WI38 (cell line): Measurements from ENCODE around the gene PTGR3.
A peak's percentile ranks its signal among the peaks of the same experiment; 100 is the strongest.

ENCODE experiments used
- H3K4me3 ChIP-seq: 2 replicates; pipeline ENCODE4 v1.5.1; 2011; ENCODE audit warnings: low read depth, mild to moderate bottlenecking, control low read depth, low read length
- CTCF ChIP-seq: IDR thresholded peaks from 2 replicates; pipeline ENCODE4 v1.5.1; 2012; ENCODE audit warnings: low read depth, mild to moderate bottlenecking, control low read depth, low read length

Gene PTGR3

GRCh38 chr18:75172299-75173124 is 36.4 kb downstream of the PTGR3 start:
- H3K4me3 ChIP-seq: no peak overlapping the region
- TF ChIP-seq CTCF: no peak

DNA sequence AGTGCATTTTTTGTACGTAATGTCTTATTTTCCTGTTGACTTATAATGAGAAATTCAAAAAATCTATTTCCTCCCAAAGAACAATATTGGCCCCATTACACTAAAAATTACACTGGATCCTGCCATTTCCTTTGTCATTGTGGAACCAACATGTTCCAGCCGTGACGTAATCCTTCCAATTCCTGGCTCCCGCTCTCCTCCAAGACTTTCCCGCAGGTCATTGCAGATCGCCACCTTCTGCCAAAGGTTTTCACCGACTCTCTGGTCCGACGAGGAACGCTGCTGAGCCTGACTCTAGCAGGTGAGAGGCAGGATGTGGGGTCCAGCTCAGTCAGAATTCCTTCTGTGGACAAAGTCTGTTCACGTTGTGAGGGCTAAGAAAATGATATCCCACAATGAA is 38.0 kb downstream of the PTGR3 start:
- H3K4me3 ChIP-seq: no peak overlapping the region
- TF ChIP-seq CTCF: no peak

DNA sequence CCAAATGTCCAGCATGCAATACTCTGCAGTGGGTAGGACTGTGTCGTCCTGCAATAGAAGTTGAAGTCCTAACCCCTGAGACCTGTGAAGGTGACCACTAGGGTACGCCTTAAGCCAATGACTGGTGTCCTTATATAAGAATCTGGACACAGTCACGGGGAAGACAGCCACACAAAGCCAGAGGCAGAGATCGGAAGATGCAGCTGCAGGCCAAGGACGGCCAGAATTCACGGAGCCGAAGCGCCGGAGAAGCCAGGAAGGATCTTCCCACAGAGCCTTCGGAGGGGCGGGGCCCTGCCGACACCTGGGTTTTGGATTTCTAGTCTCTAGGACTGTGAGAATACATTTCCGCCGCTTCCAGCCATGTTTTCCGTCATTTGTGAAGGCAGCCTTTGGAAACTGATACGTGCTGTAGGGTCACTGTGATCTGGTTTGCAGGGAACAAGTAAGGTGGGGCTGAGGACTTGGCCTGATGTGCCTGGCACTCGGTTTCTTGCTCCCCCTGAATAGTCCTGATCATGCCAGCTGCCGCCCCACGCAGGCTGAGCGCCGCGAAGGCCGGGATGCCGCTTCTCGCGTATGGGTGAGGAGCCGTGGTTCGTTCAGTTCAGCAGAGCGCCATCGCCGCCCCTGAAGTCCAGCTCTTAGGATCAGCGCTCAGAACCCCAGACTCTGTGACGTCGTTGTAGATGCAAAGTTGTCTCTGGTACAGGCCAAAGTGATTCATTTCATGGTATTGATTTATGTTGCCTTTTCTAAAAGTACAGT is 38.7 kb downstream of the PTGR3 start:
- TF ChIP-seq CTCF: no peak
- no peak overlapping the region for H3K4me3 ChIP-seq

- H3K4me3 ChIP-seq: no peak overlapping the region
- no peak for TF ChIP-seq CTCF
These were observed 39.5 kb downstream of the PTGR3 start for GRCh38 chr18:75169411-75169810.

GRCh38 chr18:75168619-75169018 is 40.3 kb downstream of the PTGR3 start:
- H3K4me3 ChIP-seq: no peak overlapping the region
- TF ChIP-seq CTCF: no peak

DNA sequence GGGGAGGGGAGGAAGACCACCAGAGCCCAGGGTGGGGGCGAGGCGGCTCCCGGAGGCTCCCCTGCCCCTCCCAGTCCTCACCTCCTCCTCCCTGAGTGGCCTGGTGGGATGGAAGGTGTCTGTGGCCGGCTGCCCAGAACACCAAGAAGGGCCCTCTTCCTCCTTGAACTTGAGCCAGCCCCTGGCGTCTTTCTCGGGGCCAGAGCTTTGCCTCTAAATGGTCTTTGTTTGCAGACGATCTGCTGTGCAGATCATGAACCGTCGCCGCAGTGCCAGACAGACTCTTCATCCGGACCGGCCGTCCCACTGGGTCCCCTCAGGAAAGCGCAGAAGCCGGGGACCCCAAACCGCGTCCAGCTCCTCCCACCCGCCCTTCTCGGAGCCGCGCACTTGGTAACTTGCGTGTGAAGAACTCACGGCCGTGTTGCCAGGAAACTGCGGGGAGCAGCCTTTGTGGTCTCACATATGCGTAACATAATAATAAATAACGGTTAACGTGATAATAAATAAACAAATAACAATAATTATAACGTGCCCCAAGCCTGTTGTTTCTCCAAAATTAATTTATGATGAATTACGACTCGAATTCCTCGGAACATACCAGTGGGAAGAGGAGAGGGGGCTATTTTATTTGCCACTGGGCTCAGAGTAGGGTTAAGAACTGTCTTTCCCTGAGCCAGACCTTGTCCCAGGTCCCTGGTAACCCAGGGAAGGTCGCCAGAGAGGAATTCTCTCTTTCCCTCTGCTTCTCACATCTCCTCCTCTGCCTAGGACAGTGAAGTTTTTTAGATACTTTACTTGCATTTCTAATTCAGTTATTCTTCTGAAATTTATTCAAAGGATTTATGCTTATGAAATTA is 41.0 kb downstream of the PTGR3 start:
- peak overlapping the region; percentile 39 for H3K4me3 ChIP-seq
- no peak for TF ChIP-seq CTCF

DNA sequence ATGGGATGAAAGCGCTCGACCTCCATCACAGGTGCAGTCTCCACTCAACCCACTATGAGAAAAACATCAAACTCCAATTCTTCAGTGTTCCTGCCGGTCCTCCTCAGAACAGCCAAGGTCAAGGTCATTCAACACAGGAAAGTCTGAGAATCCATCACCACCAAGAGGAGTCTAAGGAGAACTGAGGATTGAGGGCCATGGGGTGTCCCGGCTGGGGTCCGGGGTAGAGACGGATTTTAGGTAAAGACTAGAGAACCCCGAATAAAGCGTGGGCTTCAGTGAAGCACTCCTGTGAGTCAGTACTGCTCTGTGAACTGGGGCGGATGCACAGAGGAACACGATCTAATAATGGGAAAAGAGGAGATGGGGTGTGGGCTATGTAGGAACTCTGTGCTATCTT is 41.8 kb downstream of the PTGR3 start:
- H3K4me3 ChIP-seq: no peak overlapping the region
- TF ChIP-seq CTCF: no peak
